Measurements from ENCODE around the gene SLC28A2. TPM values are rescaled to one million over a fixed set of nuclear protein-coding genes. Genes with fewer than 3 reads are reported as not detected.

SLC28A2 gene
- total and polyA plus RNA-seq, 2 donors (not counting 1 experiment from before 2014, with no cell fraction given): not detected

DNA sequence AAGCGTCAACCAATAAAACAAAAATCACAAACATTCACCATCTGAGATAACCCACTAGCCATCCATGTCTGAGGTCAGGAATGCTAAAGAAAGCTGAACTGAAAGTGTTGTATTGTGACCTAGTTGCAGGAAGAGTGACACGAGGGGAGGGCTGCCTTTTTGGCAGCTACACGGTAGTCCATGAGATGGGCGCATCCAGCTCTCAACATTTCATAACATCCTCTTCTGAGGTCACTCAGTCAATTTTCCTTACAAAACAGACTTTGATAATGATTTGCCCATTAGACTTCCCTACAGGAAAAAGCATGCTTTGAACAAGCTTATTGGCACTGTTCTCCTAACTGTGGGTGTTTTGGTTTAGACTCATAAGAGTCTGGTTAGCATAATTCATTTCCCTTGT, 48.9 kb upstream of the SLC28A2 start:
- H3K79me2 ChIP-seq (ENCODE audit: control insufficient read depth, insufficient read depth, low read length): no peaks in the 10 kb centered on the region
- H4K20me1 ChIP-seq (ENCODE audit: control insufficient read depth, insufficient read depth, low read length, poor library complexity, severe bottlenecking): no peaks in the 10 kb centered on the region
- intact Hi-C loops (cut with micrococcal nuclease): loop anchor here (5.0 to 10.0 kb wide), 2 partner anchors 319 to 412 kb away; partner anchors contain the start of gene SLC30A4
- no peak overlapping the region for H3K4me2 ChIP-seq (replicated peaks; ENCODE audit: low read depth, low read length, poor library complexity, severe bottlenecking)
- H2AFZ ChIP-seq (ENCODE audit: insufficient read depth, low read depth, low read length, poor library complexity, severe bottlenecking): no peak overlapping the region
- ATAC-seq (ENCODE audit: low read depth) (no peak), DNase-seq (no peak)
- Mint-ChIP-seq H3K9me3 (ENCODE audit: insufficient read depth) (no peaks in the 10 kb centered on the region), H3K27ac (peak overlapping the region; percentile 20), H3K4me1 (peaks cover 7% of the 10 kb centered on the region), H3K4me3 (no peak overlapping the region), H3K27me3 (peaks cover 15% of the 10 kb centered on the region)
- CTCF ChIA-PET: interaction anchor here (0.6 to 9.2 kb wide), 9 partner anchors 36 to 254 kb away, joined by 3 to 79 read pairs (median 6); a partner anchor contains a TSS
- no peak overlapping the region for H3K9ac ChIP-seq (ENCODE audit: low read length)
- peaks cover 9 to 15% of the 10 kb centered on the region in 2 donors for H3K4me1 ChIP-seq (ENCODE audit: control insufficient read depth in 2 of 2, insufficient read depth in 2 of 2, low read length in 2 of 2)
- H3K4me3 ChIP-seq (ENCODE audit: control extremely low read depth in 1 of 5, extremely low read depth in 1 of 5, insufficient read depth in 1 of 5, low read depth in 2 of 5, low read length in 4 of 5): no peak overlapping the region
- POLR2A ChIA-PET: interaction anchor here (0.9 kb wide), 1 partner anchor 15 kb away, joined by 4 read pairs; no protein-coding TSS in a partner anchor
- no peaks in the 10 kb centered on the region for H3K36me3 ChIP-seq (replicated peaks in 1 of 2; ENCODE audit: control extremely low read depth in 1 of 2, control insufficient read depth in 1 of 2, extremely low read depth in 1 of 2, insufficient read depth in 2 of 2, low read length in 1 of 2)
- 69% methylated on average over 3 of the region's 4 CpGs for WGBS (ENCODE audit: insufficient coverage)
- H3K9me3 ChIP-seq (ENCODE audit: control extremely low read depth in 1 of 3, control insufficient read depth in 2 of 3, insufficient read depth in 1 of 3, low read length in 2 of 3): no peaks in the 10 kb centered on the region
- TF ChIP-seq, protein P1, sequence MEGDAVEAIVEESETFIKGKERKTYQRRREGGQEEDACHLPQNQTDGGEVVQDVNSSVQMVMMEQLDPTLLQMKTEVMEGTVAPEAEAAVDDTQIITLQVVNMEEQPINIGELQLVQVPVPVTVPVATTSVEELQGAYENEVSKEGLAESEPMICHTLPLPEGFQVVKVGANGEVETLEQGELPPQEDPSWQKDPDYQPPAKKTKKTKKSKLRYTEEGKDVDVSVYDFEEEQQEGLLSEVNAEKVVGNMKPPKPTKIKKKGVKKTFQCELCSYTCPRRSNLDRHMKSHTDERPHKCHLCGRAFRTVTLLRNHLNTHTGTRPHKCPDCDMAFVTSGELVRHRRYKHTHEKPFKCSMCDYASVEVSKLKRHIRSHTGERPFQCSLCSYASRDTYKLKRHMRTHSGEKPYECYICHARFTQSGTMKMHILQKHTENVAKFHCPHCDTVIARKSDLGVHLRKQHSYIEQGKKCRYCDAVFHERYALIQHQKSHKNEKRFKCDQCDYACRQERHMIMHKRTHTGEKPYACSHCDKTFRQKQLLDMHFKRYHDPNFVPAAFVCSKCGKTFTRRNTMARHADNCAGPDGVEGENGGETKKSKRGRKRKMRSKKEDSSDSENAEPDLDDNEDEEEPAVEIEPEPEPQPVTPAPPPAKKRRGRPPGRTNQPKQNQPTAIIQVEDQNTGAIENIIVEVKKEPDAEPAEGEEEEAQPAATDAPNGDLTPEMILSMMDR (IDR thresholded peaks at IDR 0.05): no peak
- no peak for TF ChIP-seq EZH2 (IDR thresholded peaks at IDR 0.05; ENCODE audit: borderline replicate concordance, insufficient read depth, low read depth, low read length, poor library complexity, severe bottlenecking)
- no peak overlapping the region for H3K27ac ChIP-seq (ENCODE audit: low read length in 2 of 2)
- peaks cover 0 to 3% (median 0%) of the 10 kb centered on the region in 4 experiments for H3K27me3 ChIP-seq (replicated peaks in 1 of 4; ENCODE audit: control extremely low read depth in 1 of 4, control insufficient read depth in 3 of 4, insufficient read depth in 4 of 4, low read length in 3 of 4)

DNA sequence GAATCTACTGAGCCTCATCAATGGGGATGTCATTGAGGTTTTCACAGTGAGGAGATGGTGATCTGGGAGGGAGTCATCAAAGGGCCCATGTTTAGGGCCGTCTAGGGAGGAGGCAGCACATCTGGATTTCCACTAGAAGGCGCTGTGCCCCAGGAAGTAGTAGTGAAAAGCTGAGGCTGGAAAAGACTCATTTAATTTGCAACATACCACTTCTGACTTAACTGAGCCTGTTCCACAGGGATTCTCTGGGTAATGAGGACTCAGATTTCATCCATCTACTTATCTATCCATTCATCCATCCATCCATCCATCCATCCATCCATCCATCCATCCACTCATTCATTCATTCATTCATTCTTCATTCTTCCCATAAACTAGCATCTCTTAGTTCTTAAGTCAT, 46.8 kb upstream of the SLC28A2 start:
- peak; percentile 61 for DNase-seq
- no peak overlapping the region for H2AFZ ChIP-seq (ENCODE audit: insufficient read depth, low read depth, low read length, poor library complexity, severe bottlenecking)
- Mint-ChIP-seq H3K4me1 (no peaks in the 10 kb centered on the region), H3K27ac (no peak overlapping the region), H3K4me3 (no peak overlapping the region), H3K9me3 (ENCODE audit: insufficient read depth) (no peaks in the 10 kb centered on the region), H3K27me3 (peaks cover 24% of the 10 kb centered on the region)
- ChIA-PET CTCF (interaction anchor here (0.9 to 9.2 kb wide), 10 partner anchors 13 to 253 kb away, joined by 3 to 79 read pairs (median 4); no protein-coding TSS in a partner anchor), POLR2A (interaction anchor here (0.6 kb wide), 1 partner anchor 192 kb away, joined by 10 read pairs; no protein-coding TSS in a partner anchor)
- H3K4me2 ChIP-seq (replicated peaks; ENCODE audit: low read depth, low read length, poor library complexity, severe bottlenecking): no peak overlapping the region
- no CpG with 5 or more reads among the region's 2 CpGs for WGBS (ENCODE audit: insufficient coverage)
- H3K27ac ChIP-seq (ENCODE audit: low read length in 2 of 2): no peak overlapping the region
- intact Hi-C loops (cut with micrococcal nuclease): loop anchor here (1.0 to 10.0 kb wide), 2 partner anchors 194 to 410 kb away; no protein-coding TSS in a partner anchor
- peaks cover 0 to 3% (median 0%) of the 10 kb centered on the region in 4 experiments for H3K27me3 ChIP-seq (replicated peaks in 1 of 4; ENCODE audit: control extremely low read depth in 1 of 4, control insufficient read depth in 3 of 4, insufficient read depth in 4 of 4, low read length in 3 of 4)
- H3K4me1 ChIP-seq (ENCODE audit: control insufficient read depth in 2 of 2, insufficient read depth in 2 of 2, low read length in 2 of 2): peaks cover 6 to 8% of the 10 kb centered on the region in 2 donors
- TF ChIP-seq EZH2 (IDR thresholded peaks at IDR 0.05; ENCODE audit: borderline replicate concordance, insufficient read depth, low read depth, low read length, poor library complexity, severe bottlenecking): no peak
- TF ChIP-seq, protein P1 (IDR thresholded peaks at IDR 0.05): peak; percentile 67
- H3K79me2 ChIP-seq (ENCODE audit: control insufficient read depth, insufficient read depth, low read length): no peaks in the 10 kb centered on the region
- ATAC-seq (ENCODE audit: low read depth): no peak
- no peaks in the 10 kb centered on the region for H4K20me1 ChIP-seq (ENCODE audit: control insufficient read depth, insufficient read depth, low read length, poor library complexity, severe bottlenecking)
- peaks cover 0 to 3% (median 0%) of the 10 kb centered on the region in 3 donors for H3K9me3 ChIP-seq (ENCODE audit: control extremely low read depth in 1 of 3, control insufficient read depth in 2 of 3, insufficient read depth in 1 of 3, low read length in 2 of 3)
- H3K4me3 ChIP-seq (ENCODE audit: control extremely low read depth in 1 of 5, extremely low read depth in 1 of 5, insufficient read depth in 1 of 5, low read depth in 2 of 5, low read length in 4 of 5): no peak overlapping the region
- no peaks in the 10 kb centered on the region for H3K36me3 ChIP-seq (replicated peaks in 1 of 2; ENCODE audit: control extremely low read depth in 1 of 2, control insufficient read depth in 1 of 2, extremely low read depth in 1 of 2, insufficient read depth in 2 of 2, low read length in 1 of 2)
- no peak overlapping the region for H3K9ac ChIP-seq (ENCODE audit: low read length)

All from B cell (primary cell).